Hematopoietic multipotent progenitor cell (in vitro differentiated cells): ENCODE measurements around the gene SGCG. TPM values are rescaled to one million over a fixed set of nuclear protein-coding genes. Genes with fewer than 3 reads are reported as not detected.

ENCODE experiments used
- small RNA-seq: library from RNA; depleted of rRNA; stranded (forward); fragments of <200 nt; gene quantifications from one replicate; pipeline ENCODE3, GENCODE V24; 2012
- total RNA-seq: library from RNA; depleted of rRNA; stranded (reverse); fragments of >200 nt; gene quantifications from one replicate; pipeline ENCODE4 v1.2.3, GENCODE V29; 2012

SGCG gene
- total RNA-seq, 1 donor, result not detected

Small RNA genes lying within 50 kb of the gene (small RNA-seq; reads per million reads assigned to genes)
- gene RNU6-58P (not detected), gene RNY3P4 (not detected)
